ENCODE data around the gene PGS1. TPM values are rescaled to one million over a fixed set of nuclear protein-coding genes. Genes with fewer than 3 reads are reported as not detected.
A peak's percentile ranks its signal among the peaks of the same experiment; 100 is the strongest.

Gene PGS1
- total and polyA plus RNA-seq, 5 donors from 2014 or later: 29.6 to 50.1 (median 32.3) TPM

GRCh38 chr17:78343543-78344201 is 34.8 kb upstream of the PGS1 start:
- Mint-ChIP-seq H3K27ac (peak overlapping the region; percentile 95 to 97 (median 97)), H3K36me3 (no peaks in the 10 kb centered on the region), H3K4me3 (peak overlapping the region; percentile 81 to 94 (median 88)), H3K27me3 (no peaks in the 10 kb centered on the region), H3K9me3 (no peaks in the 10 kb centered on the region), H3K4me1 (peaks cover 25 to 85% (median 51%) of the 10 kb centered on the region in 4 donors)
- peak; percentile 65 to 96 (median 86) for DNase-seq
- H3K4me1 ChIP-seq (ENCODE audit: control insufficient read depth, insufficient read depth, low read length, poor library complexity, severe bottlenecking): peaks cover 93% of the 10 kb centered on the region
- H3K36me3 ChIP-seq (ENCODE audit: control insufficient read depth, insufficient read depth, low read length): no peaks in the 10 kb centered on the region
- H3K4me3 ChIP-seq (ENCODE audit: low read depth, low read length): peak overlapping the region; percentile 67
- H3K9me3 ChIP-seq (ENCODE audit: control insufficient read depth in 2 of 2, low read length in 2 of 2): no peaks in the 10 kb centered on the region
- peak overlapping the region; percentile 88 for H3K27ac ChIP-seq (ENCODE audit: insufficient read depth, low read length, poor library complexity, severe bottlenecking)
- no peaks in the 10 kb centered on the region for H3K27me3 ChIP-seq (ENCODE audit: control insufficient read depth, insufficient read depth, low read length)
- ATAC-seq (ENCODE audit: low read depth in 2 of 2): peak; percentile 88 to 91

- Mint-ChIP-seq H3K36me3 (no peaks in the 10 kb centered on the region), H3K4me3 (peak overlapping the region; percentile 46 to 82 (median 64)), H3K27ac (peak overlapping the region; percentile 89 to 95 (median 90)), H3K9me3 (no peaks in the 10 kb centered on the region), H3K4me1 (peaks cover 24 to 84% (median 49%) of the 10 kb centered on the region in 4 donors), H3K27me3 (no peaks in the 10 kb centered on the region)
- H3K36me3 ChIP-seq (ENCODE audit: control insufficient read depth, insufficient read depth, low read length): no peaks in the 10 kb centered on the region
- peak overlapping the region; percentile 88 for H3K27ac ChIP-seq (ENCODE audit: insufficient read depth, low read length, poor library complexity, severe bottlenecking)
- no peak overlapping the region for H3K4me3 ChIP-seq (ENCODE audit: low read depth, low read length)
- peaks cover 84% of the 10 kb centered on the region for H3K4me1 ChIP-seq (ENCODE audit: control insufficient read depth, insufficient read depth, low read length, poor library complexity, severe bottlenecking)
- DNase-seq: no peak
- no peaks in the 10 kb centered on the region for H3K9me3 ChIP-seq (ENCODE audit: control insufficient read depth in 2 of 2, low read length in 2 of 2)
- no peak for ATAC-seq (ENCODE audit: low read depth in 2 of 2)
- H3K27me3 ChIP-seq (ENCODE audit: control insufficient read depth, insufficient read depth, low read length): no peaks in the 10 kb centered on the region
These were observed 33.8 kb upstream of the PGS1 start for GRCh38 chr17:78344666-78345065.

GRCh38 chr17:78345172-78345571 is 33.3 kb upstream of the PGS1 start:
- no peak for DNase-seq
- Mint-ChIP-seq H3K9me3 (no peaks in the 10 kb centered on the region), H3K36me3 (no peaks in the 10 kb centered on the region), H3K4me1 (peaks cover 24 to 84% (median 51%) of the 10 kb centered on the region in 4 donors), H3K27ac (peak overlapping the region; percentile 89 to 95 (median 90)), H3K4me3 (peak overlapping the region in 3 of 4 donors; percentile 49 to 82 (median 78)), H3K27me3 (no peaks in the 10 kb centered on the region)
- no peaks in the 10 kb centered on the region for H3K36me3 ChIP-seq (ENCODE audit: control insufficient read depth, insufficient read depth, low read length)
- no peak for ATAC-seq (ENCODE audit: low read depth in 2 of 2)
- no peaks in the 10 kb centered on the region for H3K27me3 ChIP-seq (ENCODE audit: control insufficient read depth, insufficient read depth, low read length)
- peak overlapping the region; percentile 88 for H3K27ac ChIP-seq (ENCODE audit: insufficient read depth, low read length, poor library complexity, severe bottlenecking)
- H3K4me3 ChIP-seq (ENCODE audit: low read depth, low read length): no peak overlapping the region
- no peaks in the 10 kb centered on the region for H3K9me3 ChIP-seq (ENCODE audit: control insufficient read depth in 2 of 2, low read length in 2 of 2)
- H3K4me1 ChIP-seq (ENCODE audit: control insufficient read depth, insufficient read depth, low read length, poor library complexity, severe bottlenecking): peaks cover 84% of the 10 kb centered on the region

GRCh38 chr17:78345791-78346494 is 32.5 kb upstream of the PGS1 start:
- Histone ChIP-seq H3K27me3 (ENCODE audit: control insufficient read depth, insufficient read depth, low read length) (no peaks in the 10 kb centered on the region), H3K4me3 (ENCODE audit: low read depth, low read length) (no peak overlapping the region), H3K9me3 (ENCODE audit: control insufficient read depth in 2 of 2, low read length in 2 of 2) (no peaks in the 10 kb centered on the region), H3K27ac (ENCODE audit: insufficient read depth, low read length, poor library complexity, severe bottlenecking) (no peak overlapping the region), H3K36me3 (ENCODE audit: control insufficient read depth, insufficient read depth, low read length) (no peaks in the 10 kb centered on the region), H3K4me1 (ENCODE audit: control insufficient read depth, insufficient read depth, low read length, poor library complexity, severe bottlenecking) (peaks cover 84% of the 10 kb centered on the region)
- peak overlapping the region; percentile 8 to 78 (median 70) for H3K4me3 Mint-ChIP-seq
- H3K27ac Mint-ChIP-seq: peak overlapping the region; percentile 89 to 95 (median 90)
- no peak for DNase-seq
- peaks cover 24 to 84% (median 50%) of the 10 kb centered on the region in 4 donors for H3K4me1 Mint-ChIP-seq
- H3K36me3 Mint-ChIP-seq: no peaks in the 10 kb centered on the region
- H3K27me3 Mint-ChIP-seq: no peaks in the 10 kb centered on the region
- no peaks in the 10 kb centered on the region for H3K9me3 Mint-ChIP-seq
- ATAC-seq (ENCODE audit: low read depth in 2 of 2): no peak

GRCh38 chr17:78346605-78347250 is 31.7 kb upstream of the PGS1 start:
- no peaks in the 10 kb centered on the region for H3K27me3 ChIP-seq (ENCODE audit: control insufficient read depth, insufficient read depth, low read length)
- H3K4me1 ChIP-seq (ENCODE audit: control insufficient read depth, insufficient read depth, low read length, poor library complexity, severe bottlenecking): peaks cover 84% of the 10 kb centered on the region
- ATAC-seq (ENCODE audit: low read depth in 2 of 2): no peak
- H3K4me3 Mint-ChIP-seq: peak overlapping the region in 2 of 4 donors; percentile 61 to 67
- H3K36me3 Mint-ChIP-seq: no peaks in the 10 kb centered on the region
- no peak overlapping the region for H3K4me3 ChIP-seq (ENCODE audit: low read depth, low read length)
- peak overlapping the region; percentile 48 to 95 (median 75) for H3K27ac Mint-ChIP-seq
- peaks cover 24 to 86% (median 51%) of the 10 kb centered on the region in 4 donors for H3K4me1 Mint-ChIP-seq
- no peak for DNase-seq
- no peaks in the 10 kb centered on the region for H3K27me3 Mint-ChIP-seq
- H3K27ac ChIP-seq (ENCODE audit: insufficient read depth, low read length, poor library complexity, severe bottlenecking): no peak overlapping the region
- no peaks in the 10 kb centered on the region for H3K36me3 ChIP-seq (ENCODE audit: control insufficient read depth, insufficient read depth, low read length)
- H3K9me3 Mint-ChIP-seq: no peaks in the 10 kb centered on the region
- no peaks in the 10 kb centered on the region for H3K9me3 ChIP-seq (ENCODE audit: control insufficient read depth in 2 of 2, low read length in 2 of 2)

GRCh38 chr17:78347453-78347852 is 31.0 kb upstream of the PGS1 start:
- DNase-seq: no peak
- Histone ChIP-seq H3K36me3 (ENCODE audit: control insufficient read depth, insufficient read depth, low read length) (no peaks in the 10 kb centered on the region), H3K27ac (ENCODE audit: insufficient read depth, low read length, poor library complexity, severe bottlenecking) (no peak overlapping the region), H3K4me1 (ENCODE audit: control insufficient read depth, insufficient read depth, low read length, poor library complexity, severe bottlenecking) (peaks cover 86% of the 10 kb centered on the region), H3K27me3 (ENCODE audit: control insufficient read depth, insufficient read depth, low read length) (no peaks in the 10 kb centered on the region), H3K9me3 (ENCODE audit: control insufficient read depth in 2 of 2, low read length in 2 of 2) (no peaks in the 10 kb centered on the region), H3K4me3 (ENCODE audit: low read depth, low read length) (no peak overlapping the region)
- Mint-ChIP-seq H3K27ac (peak overlapping the region in 1 of 3 donors; percentile 32), H3K4me3 (peak overlapping the region in 3 of 4 donors; percentile 47 to 72 (median 61)), H3K27me3 (no peaks in the 10 kb centered on the region), H3K36me3 (no peaks in the 10 kb centered on the region), H3K4me1 (peaks cover 24 to 92% (median 52%) of the 10 kb centered on the region in 4 donors), H3K9me3 (no peaks in the 10 kb centered on the region)
- no peak for ATAC-seq (ENCODE audit: low read depth in 2 of 2)

GRCh38 chr17:78348055-78348770 is 30.2 kb upstream of the PGS1 start:
- Mint-ChIP-seq H3K4me3 (peak overlapping the region in 1 of 4 donors; percentile 72), H3K27me3 (no peaks in the 10 kb centered on the region), H3K4me1 (peaks cover 23 to 86% (median 50%) of the 10 kb centered on the region in 4 donors), H3K36me3 (no peaks in the 10 kb centered on the region), H3K27ac (peak overlapping the region in 1 of 3 donors; percentile 51), H3K9me3 (no peaks in the 10 kb centered on the region)
- no peaks in the 10 kb centered on the region for H3K36me3 ChIP-seq (ENCODE audit: control insufficient read depth, insufficient read depth, low read length)
- no peak for DNase-seq
- no peak for ATAC-seq (ENCODE audit: low read depth in 2 of 2)
- H3K9me3 ChIP-seq (ENCODE audit: control insufficient read depth in 2 of 2, low read length in 2 of 2): no peaks in the 10 kb centered on the region
- H3K4me3 ChIP-seq (ENCODE audit: low read depth, low read length): no peak overlapping the region
- no peaks in the 10 kb centered on the region for H3K27me3 ChIP-seq (ENCODE audit: control insufficient read depth, insufficient read depth, low read length)
- H3K4me1 ChIP-seq (ENCODE audit: control insufficient read depth, insufficient read depth, low read length, poor library complexity, severe bottlenecking): peaks cover 86% of the 10 kb centered on the region
- no peak overlapping the region for H3K27ac ChIP-seq (ENCODE audit: insufficient read depth, low read length, poor library complexity, severe bottlenecking)
